ENCODE measurements around the gene RPL37. TPM values are rescaled to one million over a fixed set of nuclear protein-coding genes. Genes with fewer than 3 reads are reported as not detected.

RPL37 gene
- total RNA-seq, 1 experiment from 2014 or later, result 916 TPM

DNA sequence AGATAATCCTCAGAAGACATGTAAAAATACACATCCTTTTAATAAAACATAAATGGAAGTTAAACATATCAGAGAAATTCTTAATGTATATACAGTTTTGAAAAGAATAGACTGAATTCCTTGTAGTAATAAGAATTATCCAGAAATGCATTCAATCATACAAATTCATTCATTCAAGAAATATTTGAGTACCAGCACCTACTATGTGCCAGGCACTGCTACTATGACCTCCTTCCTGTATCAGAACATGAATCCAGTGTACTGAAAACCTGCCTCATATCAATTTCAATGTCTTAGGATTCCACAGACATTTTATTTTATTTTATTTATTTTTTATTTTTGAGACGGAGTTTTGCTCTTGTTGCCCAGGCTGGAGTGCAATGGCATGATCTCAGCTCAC, 50.1 kb downstream of the RPL37 start:
- DNase-seq (ENCODE audit: low read depth, low spot score), result no peak
- Histone ChIP-seq H3K9me3 (ENCODE audit: control insufficient read depth, insufficient read depth, low read depth, low read length) (peaks cover 3% of the 10 kb centered on the region; the same call in 1 of the 2 replicates), H3K27me3 (ENCODE audit: control insufficient read depth, insufficient read depth, low read length) (no peaks in the 10 kb centered on the region), H3K27ac (ENCODE audit: low read length) (no peak overlapping the region), H3K36me3 (ENCODE audit: control insufficient read depth, insufficient read depth, low read length) (no peaks in the 10 kb centered on the region), H3K4me3 (ENCODE audit: low read depth in 2 of 2, low read length in 2 of 2) (no peak overlapping the region), H3K4me1 (ENCODE audit: control insufficient read depth, insufficient read depth, low read length) (peaks cover 10% of the 10 kb centered on the region; the same call in 1 of the 2 replicates)
- intact Hi-C loops (cut with micrococcal nuclease; ENCODE audit: unreplicated experiment), result no loop called here
- ChIA-PET CTCF (no interaction called here), POLR2A (no interaction called here)
- in situ Hi-C loops (cut with HindIII; ENCODE audit: low pct_unique_long_range_greater_than_20kb, low sequenced_read_pairs), result no loop called here
- ATAC-seq, result no peak
- BruUV-seq (replicated peaks), result no TSS peak
- TF ChIP-seq, protein P1, sequence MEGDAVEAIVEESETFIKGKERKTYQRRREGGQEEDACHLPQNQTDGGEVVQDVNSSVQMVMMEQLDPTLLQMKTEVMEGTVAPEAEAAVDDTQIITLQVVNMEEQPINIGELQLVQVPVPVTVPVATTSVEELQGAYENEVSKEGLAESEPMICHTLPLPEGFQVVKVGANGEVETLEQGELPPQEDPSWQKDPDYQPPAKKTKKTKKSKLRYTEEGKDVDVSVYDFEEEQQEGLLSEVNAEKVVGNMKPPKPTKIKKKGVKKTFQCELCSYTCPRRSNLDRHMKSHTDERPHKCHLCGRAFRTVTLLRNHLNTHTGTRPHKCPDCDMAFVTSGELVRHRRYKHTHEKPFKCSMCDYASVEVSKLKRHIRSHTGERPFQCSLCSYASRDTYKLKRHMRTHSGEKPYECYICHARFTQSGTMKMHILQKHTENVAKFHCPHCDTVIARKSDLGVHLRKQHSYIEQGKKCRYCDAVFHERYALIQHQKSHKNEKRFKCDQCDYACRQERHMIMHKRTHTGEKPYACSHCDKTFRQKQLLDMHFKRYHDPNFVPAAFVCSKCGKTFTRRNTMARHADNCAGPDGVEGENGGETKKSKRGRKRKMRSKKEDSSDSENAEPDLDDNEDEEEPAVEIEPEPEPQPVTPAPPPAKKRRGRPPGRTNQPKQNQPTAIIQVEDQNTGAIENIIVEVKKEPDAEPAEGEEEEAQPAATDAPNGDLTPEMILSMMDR (IDR thresholded peaks at IDR 0.05), result no peak
- no peak for TF ChIP-seq SIN3A (IDR thresholded peaks at IDR 0.05; ENCODE audit: borderline replicate concordance, insufficient read depth, low read depth, low read length)
- TF ChIP-seq POLR2AphosphoS5 (IDR thresholded peaks at IDR 0.05; ENCODE audit: low read depth, low read length), result no peak
- TF ChIP-seq TCF7L2 (IDR thresholded peaks at IDR 0.05; ENCODE audit: low read depth, low read length), result no peak
- TF ChIP-seq, protein P2, sequence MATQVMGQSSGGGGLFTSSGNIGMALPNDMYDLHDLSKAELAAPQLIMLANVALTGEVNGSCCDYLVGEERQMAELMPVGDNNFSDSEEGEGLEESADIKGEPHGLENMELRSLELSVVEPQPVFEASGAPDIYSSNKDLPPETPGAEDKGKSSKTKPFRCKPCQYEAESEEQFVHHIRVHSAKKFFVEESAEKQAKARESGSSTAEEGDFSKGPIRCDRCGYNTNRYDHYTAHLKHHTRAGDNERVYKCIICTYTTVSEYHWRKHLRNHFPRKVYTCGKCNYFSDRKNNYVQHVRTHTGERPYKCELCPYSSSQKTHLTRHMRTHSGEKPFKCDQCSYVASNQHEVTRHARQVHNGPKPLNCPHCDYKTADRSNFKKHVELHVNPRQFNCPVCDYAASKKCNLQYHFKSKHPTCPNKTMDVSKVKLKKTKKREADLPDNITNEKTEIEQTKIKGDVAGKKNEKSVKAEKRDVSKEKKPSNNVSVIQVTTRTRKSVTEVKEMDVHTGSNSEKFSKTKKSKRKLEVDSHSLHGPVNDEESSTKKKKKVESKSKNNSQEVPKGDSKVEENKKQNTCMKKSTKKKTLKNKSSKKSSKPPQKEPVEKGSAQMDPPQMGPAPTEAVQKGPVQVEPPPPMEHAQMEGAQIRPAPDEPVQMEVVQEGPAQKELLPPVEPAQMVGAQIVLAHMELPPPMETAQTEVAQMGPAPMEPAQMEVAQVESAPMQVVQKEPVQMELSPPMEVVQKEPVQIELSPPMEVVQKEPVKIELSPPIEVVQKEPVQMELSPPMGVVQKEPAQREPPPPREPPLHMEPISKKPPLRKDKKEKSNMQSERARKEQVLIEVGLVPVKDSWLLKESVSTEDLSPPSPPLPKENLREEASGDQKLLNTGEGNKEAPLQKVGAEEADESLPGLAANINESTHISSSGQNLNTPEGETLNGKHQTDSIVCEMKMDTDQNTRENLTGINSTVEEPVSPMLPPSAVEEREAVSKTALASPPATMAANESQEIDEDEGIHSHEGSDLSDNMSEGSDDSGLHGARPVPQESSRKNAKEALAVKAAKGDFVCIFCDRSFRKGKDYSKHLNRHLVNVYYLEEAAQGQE (IDR thresholded peaks at IDR 0.05; ENCODE audit: insufficient read depth in 1 of 2, low read depth in 2 of 2, low read length in 1 of 2), result no peak

DNA sequence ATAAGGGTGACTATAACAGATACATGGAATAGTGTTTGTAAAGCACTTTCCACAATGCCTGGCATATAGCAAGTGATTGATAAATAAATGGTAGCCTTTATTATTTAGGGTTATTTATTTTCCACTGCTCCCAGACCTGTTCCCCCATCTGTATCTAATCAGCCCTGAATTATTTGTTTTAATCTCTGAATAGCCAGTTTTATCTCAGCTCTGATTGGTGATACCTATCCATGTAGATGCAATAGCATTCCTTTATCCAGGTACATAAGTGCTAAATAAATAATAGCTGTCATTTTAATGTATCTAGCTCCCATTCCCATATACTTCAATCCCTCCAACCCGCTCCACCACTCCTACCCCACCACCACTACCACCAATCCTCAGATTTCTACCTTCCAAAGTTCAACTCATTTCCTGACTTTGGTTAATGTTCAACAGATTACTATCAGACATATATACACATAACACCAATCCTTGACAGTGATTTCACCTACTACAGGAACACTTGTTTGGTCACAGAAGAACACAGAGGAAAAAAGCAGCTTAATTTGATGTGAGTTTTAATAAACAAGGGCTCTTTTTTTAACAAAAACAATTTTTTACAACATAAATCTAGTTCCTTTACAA, 50.9 kb downstream of the RPL37 start:
- POLR2A ChIA-PET, result no interaction called here
- CTCF ChIA-PET, result no interaction called here
- TF ChIP-seq POLR2AphosphoS5 (IDR thresholded peaks at IDR 0.05; ENCODE audit: low read depth, low read length) (no peak), SIN3A (IDR thresholded peaks at IDR 0.05; ENCODE audit: borderline replicate concordance, insufficient read depth, low read depth, low read length) (no peak), TCF7L2 (IDR thresholded peaks at IDR 0.05; ENCODE audit: low read depth, low read length) (no peak)
- TF ChIP-seq, protein P2 (IDR thresholded peaks at IDR 0.05; ENCODE audit: insufficient read depth in 1 of 2, low read depth in 2 of 2, low read length in 1 of 2), result no peak
- TF ChIP-seq, protein P1 (IDR thresholded peaks at IDR 0.05), result no peak
- BruUV-seq (replicated peaks), result no TSS peak
- no peak overlapping the region for H3K27ac ChIP-seq (ENCODE audit: low read length)
- ATAC-seq, result no peak
- in situ Hi-C loops (cut with HindIII; ENCODE audit: low pct_unique_long_range_greater_than_20kb, low sequenced_read_pairs), result no loop called here
- no peaks in the 10 kb centered on the region for H3K27me3 ChIP-seq (ENCODE audit: control insufficient read depth, insufficient read depth, low read length)
- H3K36me3 ChIP-seq (ENCODE audit: control insufficient read depth, insufficient read depth, low read length), result no peaks in the 10 kb centered on the region
- no peak overlapping the region for H3K4me3 ChIP-seq (ENCODE audit: low read depth in 2 of 2, low read length in 2 of 2)
- peaks cover 10% of the 10 kb centered on the region; the same call in 1 of the 2 replicates for H3K4me1 ChIP-seq (ENCODE audit: control insufficient read depth, insufficient read depth, low read length)
- peaks cover 3% of the 10 kb centered on the region; the same call in 1 of the 2 replicates for H3K9me3 ChIP-seq (ENCODE audit: control insufficient read depth, insufficient read depth, low read depth, low read length)
- intact Hi-C loops (cut with micrococcal nuclease; ENCODE audit: unreplicated experiment), result no loop called here
- no peak for DNase-seq (ENCODE audit: low read depth, low spot score)
